H1 (cell line): ENCODE results near the gene CCNY.

ENCODE experiments used
- POLR2AphosphoS5 ChIP-seq: IDR thresholded peaks from 2 replicates; pipeline ENCODE4 v1.6.1; 2011; ENCODE audit warnings: low read depth, low read length
- TEAD4 ChIP-seq: IDR thresholded peaks from 2 replicates; pipeline ENCODE4 v1.6.1; 2012; ENCODE audit warnings: low read depth, low read length, inconsistent platforms, mixed read lengths

GRCh38 chr10:35372329-35372728 is 36.0 kb downstream of the CCNY start:
- TF ChIP-seq POLR2AphosphoS5 = no peak
- no peak for TF ChIP-seq TEAD4
